GM21528 (cell line): ENCODE data around the gene TSFM.
A peak's percentile ranks its signal among the peaks of the same experiment; 100 is the strongest.

Experiments
- ATAC-seq: cut with Tn5 transposase; IDR thresholded peaks from one replicate; pipeline ENCODE4 v1.9.1; 2021; ENCODE audit warnings: mild to moderate bottlenecking, moderate library complexity; ENCODE audit not compliant: unreplicated experiment, low FRiP score

TSFM gene

GRCh38 chr12:57829025-57829777 lies 46.6 kb downstream of the TSFM start:
- ATAC-seq = no peak

DNA sequence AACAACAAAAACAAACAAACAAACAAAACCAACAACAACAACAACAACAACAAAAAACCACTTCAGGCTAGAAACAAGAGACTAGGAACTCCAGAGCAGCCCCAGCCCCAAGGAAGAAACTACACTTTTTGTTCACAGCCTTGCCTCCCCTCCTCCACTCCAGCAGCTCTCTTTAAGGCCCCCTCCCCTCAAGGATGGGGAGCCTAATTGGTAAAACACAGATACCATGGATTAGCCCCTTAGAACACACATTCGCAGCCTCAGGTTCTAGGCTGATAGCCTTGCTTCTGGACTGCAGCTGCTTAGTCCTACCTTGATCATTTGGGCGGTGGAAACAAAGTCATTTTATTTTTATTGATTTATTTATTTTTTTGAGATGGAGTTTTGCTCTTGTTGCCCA lies 47.8 kb downstream of the TSFM start:
- ATAC-seq = no peak

- ATAC-seq = no peak
Measured at GRCh38 chr12:57832966-57833365, 50.4 kb downstream of the TSFM start.

GRCh38 chr12:57833672-57834071 lies 51.1 kb downstream of the TSFM start:
- ATAC-seq = no peak

GRCh38 chr12:57834086-57834876 lies 51.7 kb downstream of the TSFM start:
- ATAC-seq = no peak

GRCh38 chr12:57835366-57836288 lies 53.0 kb downstream of the TSFM start:
- no peak for ATAC-seq

DNA sequence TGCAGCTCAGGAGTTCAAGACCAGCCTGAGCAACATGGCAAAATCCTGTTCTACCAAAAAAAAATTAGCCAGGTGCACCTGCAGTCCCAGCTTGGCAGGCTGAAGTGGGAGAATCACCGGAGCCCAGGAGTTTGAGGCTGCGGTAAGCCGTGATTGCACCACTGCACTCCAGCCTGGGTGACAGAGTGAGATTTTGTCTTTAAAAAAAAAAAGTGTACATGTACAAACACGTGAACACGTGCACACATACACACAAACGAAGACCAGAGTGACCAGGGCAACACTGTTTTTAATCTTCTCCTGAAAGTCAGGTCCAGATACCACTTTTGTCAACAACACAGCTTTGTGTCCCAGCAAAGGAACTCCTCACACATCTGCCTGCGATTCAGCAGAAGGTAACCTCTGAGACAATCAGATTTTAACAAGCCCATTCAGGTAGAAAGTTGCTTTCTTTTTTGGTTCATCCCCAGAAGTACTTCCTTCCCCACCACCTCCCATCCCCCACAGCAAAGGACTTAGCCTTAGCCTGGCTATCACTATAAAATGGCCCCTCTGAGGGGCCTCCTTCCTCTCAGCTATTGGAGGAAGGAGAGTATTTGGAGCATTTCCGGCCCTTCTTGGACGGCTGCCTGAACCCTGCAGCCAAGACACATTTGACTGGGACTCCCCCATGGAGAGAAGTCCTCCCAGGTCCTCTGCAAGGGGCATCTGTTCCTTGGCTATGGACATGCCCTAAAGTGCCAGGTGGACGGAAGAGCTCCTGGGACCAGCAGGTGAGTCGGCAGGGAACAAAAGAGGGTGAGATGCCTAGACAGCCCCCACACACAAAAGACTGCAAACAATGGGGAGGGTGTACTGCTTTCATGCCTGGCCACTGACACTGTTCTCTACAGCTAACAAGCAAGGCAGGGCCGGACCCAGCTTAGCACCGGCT lies 54.1 kb downstream of the TSFM start:
- ATAC-seq = peak; percentile 50

DNA sequence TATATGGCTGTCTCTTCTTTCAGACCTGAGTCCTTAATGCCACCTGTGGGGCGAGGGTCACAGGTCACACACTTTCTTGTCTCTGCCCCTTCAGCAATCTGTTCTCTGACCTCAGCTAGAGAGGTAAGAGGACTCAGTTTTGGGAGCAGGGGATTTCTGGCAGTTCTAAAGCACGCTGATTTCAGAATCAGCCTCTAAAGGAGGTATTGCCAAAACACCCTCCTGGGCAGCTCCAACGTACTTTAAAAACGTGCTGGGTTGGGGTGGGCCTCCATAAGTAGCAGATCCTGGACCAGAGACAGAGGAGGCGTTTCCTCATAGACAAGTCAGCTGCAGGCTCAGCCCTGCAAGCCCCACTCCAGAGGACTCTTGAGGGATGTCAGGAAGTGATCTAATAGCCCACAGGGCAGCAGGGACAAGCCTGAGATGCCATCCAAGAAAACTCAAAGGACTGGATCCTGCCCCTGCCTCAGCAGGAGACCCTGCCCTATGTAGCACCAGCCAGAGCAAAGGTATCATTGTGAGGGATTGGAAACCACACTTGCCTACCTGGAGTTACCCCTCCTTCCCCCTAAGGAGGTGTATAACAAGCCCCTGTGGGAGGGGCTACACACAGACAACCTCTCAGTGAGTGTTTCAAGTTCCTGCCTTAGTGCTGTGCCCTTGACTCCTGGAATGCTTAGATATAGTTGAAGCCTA lies 55.4 kb downstream of the TSFM start:
- ATAC-seq = no peak

DNA sequence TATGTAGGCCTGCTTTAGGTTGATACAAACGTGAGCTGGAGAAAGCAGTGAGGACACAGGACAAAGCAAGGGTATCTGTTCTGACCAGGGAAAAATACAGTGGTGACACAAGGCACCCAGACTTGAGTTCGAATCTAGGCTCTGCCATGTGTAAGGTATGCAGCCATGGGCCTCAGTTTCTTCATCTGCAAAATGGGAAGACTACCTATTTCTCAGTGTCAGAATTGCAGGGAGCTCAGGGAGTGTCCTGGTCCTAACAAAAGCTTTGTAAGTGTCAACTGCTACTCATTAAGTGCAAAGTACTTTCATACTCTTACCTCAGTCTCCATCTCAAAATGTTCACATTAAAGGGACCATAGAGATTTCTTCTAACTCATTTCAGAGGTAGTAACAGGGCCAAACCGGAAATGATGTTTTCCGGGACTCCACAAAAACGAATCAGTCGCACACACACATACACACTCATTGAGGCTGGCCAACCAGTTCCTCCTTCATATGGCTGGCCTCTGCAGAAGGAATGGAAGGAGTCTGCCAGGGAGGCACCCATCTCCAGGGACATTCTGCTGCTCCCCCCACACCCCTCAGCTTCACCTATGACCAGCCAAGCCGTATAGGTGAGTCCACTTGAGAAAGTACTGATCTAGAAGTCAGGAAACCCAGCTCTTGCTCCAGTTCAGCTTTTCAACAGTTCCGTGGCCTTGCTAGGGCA lies 56.2 kb downstream of the TSFM start:
- no peak for ATAC-seq

DNA sequence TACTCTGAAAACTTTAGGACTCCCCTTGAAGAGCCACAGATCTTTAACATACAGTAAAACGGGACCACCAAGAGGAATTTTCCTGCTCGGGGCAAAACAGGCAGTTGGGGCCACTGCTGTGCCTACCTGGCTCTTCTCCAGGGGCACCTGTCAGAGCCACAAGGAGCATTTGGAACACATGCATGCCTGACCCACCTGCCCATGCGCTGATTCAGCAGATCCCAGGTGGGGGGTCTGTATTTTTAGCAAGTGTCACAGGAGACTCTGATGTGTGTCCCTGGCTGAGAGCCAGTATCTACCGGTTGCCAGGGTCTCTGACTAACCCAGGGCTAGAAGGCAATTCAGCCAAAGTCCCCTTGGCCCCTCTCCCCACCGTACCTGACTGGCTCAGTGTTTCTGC lies 57.4 kb downstream of the TSFM start:
- no peak for ATAC-seq

- no peak for ATAC-seq
Measured at GRCh38 chr12:57840726-57841125, 58.1 kb downstream of the TSFM start.

DNA sequence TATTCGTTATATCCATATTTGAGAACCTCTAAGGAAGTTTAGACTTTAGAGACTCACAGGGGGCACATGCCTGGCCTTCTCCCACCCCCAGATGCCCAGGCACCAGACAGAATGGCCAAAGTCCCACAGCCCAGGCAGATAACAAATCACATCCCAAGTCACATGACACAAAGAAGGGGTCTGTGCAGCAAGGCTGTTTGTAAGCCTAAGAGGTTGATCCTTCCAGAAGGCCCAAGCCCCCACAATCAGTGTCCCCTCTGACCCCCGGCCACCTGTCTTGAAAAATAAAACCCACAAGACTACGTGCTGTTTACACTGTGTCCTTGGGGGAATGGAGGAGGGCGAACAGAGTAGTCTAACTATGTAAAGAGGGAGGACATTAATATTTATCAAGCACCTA lies 58.9 kb downstream of the TSFM start:
- no peak for ATAC-seq

- no peak for ATAC-seq
Measured at GRCh38 chr12:57842342-57843294, 60.0 kb downstream of the TSFM start.

DNA sequence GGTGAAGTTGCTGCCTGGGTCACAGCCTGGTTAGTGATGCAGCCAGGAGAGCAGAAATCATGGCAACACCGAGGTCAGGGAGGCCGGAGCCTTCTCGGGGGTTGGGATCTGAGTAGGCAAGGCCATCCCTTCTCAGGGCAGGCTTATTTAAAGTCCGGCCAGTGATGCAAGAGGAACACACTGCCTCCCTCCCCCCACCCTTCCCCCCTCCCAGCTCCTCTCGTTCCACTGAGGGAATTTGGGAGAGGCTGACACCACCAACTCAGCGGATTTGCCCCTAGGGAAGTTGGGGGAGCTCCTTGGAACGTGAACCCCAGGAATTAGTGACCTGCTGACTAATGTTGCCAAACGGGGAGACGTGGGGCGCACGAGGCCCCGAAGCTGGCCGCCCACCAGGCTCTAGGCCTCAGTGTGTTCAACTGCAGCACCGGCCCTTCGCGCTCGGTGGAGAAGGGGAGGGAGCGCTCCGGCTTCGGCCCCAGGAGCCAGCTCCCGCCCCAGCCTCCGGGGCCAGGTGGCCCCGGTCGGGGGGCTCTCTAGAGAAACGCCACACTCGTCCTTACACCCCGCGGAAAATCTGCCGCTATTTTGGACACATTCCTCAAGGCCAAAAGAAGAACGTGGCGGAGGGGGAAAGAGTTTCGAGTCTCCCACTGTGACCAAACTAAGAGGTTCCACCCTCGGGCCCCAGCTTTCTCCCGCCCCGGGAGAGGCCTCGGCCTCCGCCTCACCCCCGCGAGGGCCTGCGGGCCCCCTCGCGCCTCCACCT lies 62.3 kb downstream of the TSFM start:
- ATAC-seq = peak; percentile 23

- ATAC-seq = peak; percentile 30
Measured at GRCh38 chr12:57845478-57846284, 63.1 kb downstream of the TSFM start.

- peak; percentile 18 for ATAC-seq
Measured at GRCh38 chr12:57846285-57846576, 63.6 kb downstream of the TSFM start.
